WERI-Rb-1 (cell line): ENCODE measurements around the gene SPTBN1.

Experiments
- DNase-seq: peaks from one replicate; pipeline ENCODE4 v3.0.0-alpha.2; 2020
- H3K27ac ChIP-seq: fragments of 250-450 bp; sonication (Bioruptor Pico); 2 replicates; pipeline ENCODE4 v1.5.1; 2020; ENCODE audit warnings: mild to moderate bottlenecking, moderate library complexity
- H3K27me3 ChIP-seq: fragments of 250-450 bp; sonication (Bioruptor Pico); 2 replicates; pipeline ENCODE4 v1.5.1; 2021; ENCODE audit warnings: mild to moderate bottlenecking, low read depth, moderate library complexity; ENCODE audit not compliant: insufficient read depth, severe bottlenecking
- H3K36me3 ChIP-seq: fragments of 250-450 bp; sonication (Bioruptor Pico); 2 replicates; pipeline ENCODE4 v1.5.1; 2020; ENCODE audit warnings: mild to moderate bottlenecking, moderate library complexity
- H3K4me3 ChIP-seq: 2 replicates; pipeline ENCODE4 v1.5.1; 2011; ENCODE audit warnings: low read depth, mild to moderate bottlenecking, control low read depth, low read length
- H3K9me3 ChIP-seq: fragments of 250-450 bp; sonication (Bioruptor Pico); 2 replicates; pipeline ENCODE4 v1.5.1; 2021; ENCODE audit warnings: mild to moderate bottlenecking, moderate library complexity; ENCODE audit not compliant: severe bottlenecking
- CTCF ChIP-seq: IDR thresholded peaks from 2 replicates; pipeline ENCODE4 v1.5.1; 2011; ENCODE audit warnings: low read depth, mild to moderate bottlenecking, control low read depth, inconsistent platforms, low read length

Gene SPTBN1

GRCh38 chr2:54708584-54709335 lies 252.6 kb downstream of the SPTBN1 start:
- Histone ChIP-seq H3K9me3 (no peaks in the 10 kb centered on the region), H3K4me3 (peak overlapping the region; percentile 54), H3K27me3 (no peaks in the 10 kb centered on the region), H3K36me3 (no peaks in the 10 kb centered on the region), H3K27ac (no peak overlapping the region)
- 0 out of 2 replicates have a peak, but pooled peaks have one; percentile 7 for TF ChIP-seq CTCF
- peak; percentile 61 for DNase-seq

GRCh38 chr2:54709336-54709809 lies 253.2 kb downstream of the SPTBN1 start:
- no peak overlapping the region for H3K27ac ChIP-seq
- no peaks in the 10 kb centered on the region for H3K36me3 ChIP-seq
- H3K4me3 ChIP-seq, result no peak overlapping the region
- no peak for DNase-seq
- TF ChIP-seq CTCF, result no peak
- no peaks in the 10 kb centered on the region for H3K9me3 ChIP-seq
- H3K27me3 ChIP-seq, result no peaks in the 10 kb centered on the region

GRCh38 chr2:54710216-54710615 lies 254.1 kb downstream of the SPTBN1 start:
- Histone ChIP-seq H3K4me3 (no peak overlapping the region), H3K27me3 (no peaks in the 10 kb centered on the region), H3K27ac (no peak overlapping the region), H3K9me3 (no peaks in the 10 kb centered on the region), H3K36me3 (no peaks in the 10 kb centered on the region)
- no peak for DNase-seq
- no peak for TF ChIP-seq CTCF

GRCh38 chr2:54712516-54712915 lies 256.4 kb downstream of the SPTBN1 start:
- Histone ChIP-seq H3K9me3 (no peaks in the 10 kb centered on the region), H3K27ac (no peak overlapping the region), H3K36me3 (no peaks in the 10 kb centered on the region), H3K4me3 (no peak overlapping the region), H3K27me3 (no peaks in the 10 kb centered on the region)
- no peak for TF ChIP-seq CTCF
- no peak for DNase-seq

- Histone ChIP-seq H3K27me3 (no peaks in the 10 kb centered on the region), H3K9me3 (no peaks in the 10 kb centered on the region), H3K36me3 (no peaks in the 10 kb centered on the region), H3K4me3 (no peak overlapping the region), H3K27ac (no peak overlapping the region)
- TF ChIP-seq CTCF, result no peak
- DNase-seq, result no peak
Observed at GRCh38 chr2:54714996-54715395, 258.9 kb downstream of the SPTBN1 start.

- no peak for DNase-seq
- H3K27me3 ChIP-seq, result no peaks in the 10 kb centered on the region
- TF ChIP-seq CTCF, result no peak
- no peak overlapping the region for H3K27ac ChIP-seq
- H3K36me3 ChIP-seq, result no peaks in the 10 kb centered on the region
- no peaks in the 10 kb centered on the region for H3K9me3 ChIP-seq
- H3K4me3 ChIP-seq, result no peak overlapping the region
Observed at GRCh38 chr2:54716375-54716774, 260.2 kb downstream of the SPTBN1 start.
